IPS-18c (cell line): ENCODE measurements around the gene ETFB.

Source experiments
- H3K4me3 ChIP-seq: 2 replicates; pipeline ENCODE4 v1.7.0; 2013; ENCODE audit warnings: low read depth, mild to moderate bottlenecking, low read length, moderate library complexity; ENCODE audit not compliant: insufficient read depth
- H3K9me3 ChIP-seq: one replicate; pipeline ENCODE4 v1.6.1; 2013; ENCODE audit warnings: mild to moderate bottlenecking, low read length, moderate library complexity; ENCODE audit not compliant: control insufficient read depth, insufficient read depth

Gene ETFB

DNA sequence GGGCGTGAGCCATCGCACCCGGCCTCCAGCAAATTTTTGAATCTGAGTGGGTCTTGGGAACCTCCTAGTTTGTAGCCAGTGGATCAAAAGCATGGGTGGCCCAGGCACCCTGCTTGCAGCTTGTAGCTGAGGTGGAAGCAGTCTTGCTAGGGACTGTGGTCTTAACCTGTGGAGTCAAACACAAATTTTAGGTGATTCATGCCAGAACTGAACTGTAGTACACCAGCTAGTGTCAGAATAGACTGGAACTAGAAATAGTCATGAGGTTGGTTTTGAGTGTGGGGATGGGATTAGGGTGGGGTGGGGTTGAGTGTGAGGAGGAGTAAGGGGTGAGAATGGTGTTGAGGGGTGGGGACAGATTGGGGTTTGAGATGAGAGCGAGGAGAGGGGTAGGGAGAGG lies 15.8 kb upstream of the ETFB start:
- Histone ChIP-seq H3K9me3 (peaks cover 2% of the 10 kb centered on the region), H3K4me3 (no peak overlapping the region)

DNA sequence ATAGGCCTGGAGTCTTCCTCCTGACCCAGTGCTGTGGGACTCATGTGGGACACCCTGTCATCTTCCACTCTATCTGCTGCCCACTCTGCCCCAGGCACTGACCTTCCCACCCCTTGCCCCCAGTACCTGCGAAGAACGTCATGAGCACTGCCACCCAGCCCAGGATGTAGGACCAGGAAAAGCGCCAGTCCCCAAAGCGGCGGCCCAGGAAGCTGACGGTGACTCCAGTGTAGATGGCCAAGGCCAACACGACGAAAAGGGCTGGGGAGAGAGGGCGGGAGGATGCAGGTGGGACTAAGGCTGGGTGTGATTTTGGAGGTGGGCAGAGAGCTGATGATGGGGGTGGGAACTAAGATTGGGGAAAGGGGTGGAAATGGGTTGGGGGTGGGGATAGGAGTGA lies 14.2 kb upstream of the ETFB start:
- no peak overlapping the region for H3K4me3 ChIP-seq

DNA sequence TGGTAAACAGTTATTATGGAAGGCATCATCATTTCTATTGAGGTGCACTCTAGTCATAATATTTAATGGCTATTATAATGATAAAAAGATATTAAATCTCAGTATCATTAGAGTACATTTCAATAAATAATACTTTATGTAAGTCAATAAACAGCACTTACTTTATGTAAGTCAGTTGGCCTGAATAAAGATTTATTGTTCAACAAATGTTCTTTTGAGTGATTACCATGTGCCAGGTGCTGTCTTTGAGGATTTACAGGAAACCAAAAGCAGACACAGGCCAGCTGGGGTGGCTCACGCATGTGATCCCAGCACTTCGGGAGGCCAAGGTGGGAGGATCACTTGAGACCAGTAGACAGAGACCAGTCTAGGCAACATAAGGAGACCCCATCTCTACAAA lies 11.2 kb upstream of the ETFB start:
- H3K9me3 ChIP-seq, result peaks cover 2% of the 10 kb centered on the region
- H3K4me3 ChIP-seq, result no peak overlapping the region

More for the DNA sequence above, 14.2 kb upstream of the ETFB start:
- peaks cover 2% of the 10 kb centered on the region for H3K9me3 ChIP-seq

DNA sequence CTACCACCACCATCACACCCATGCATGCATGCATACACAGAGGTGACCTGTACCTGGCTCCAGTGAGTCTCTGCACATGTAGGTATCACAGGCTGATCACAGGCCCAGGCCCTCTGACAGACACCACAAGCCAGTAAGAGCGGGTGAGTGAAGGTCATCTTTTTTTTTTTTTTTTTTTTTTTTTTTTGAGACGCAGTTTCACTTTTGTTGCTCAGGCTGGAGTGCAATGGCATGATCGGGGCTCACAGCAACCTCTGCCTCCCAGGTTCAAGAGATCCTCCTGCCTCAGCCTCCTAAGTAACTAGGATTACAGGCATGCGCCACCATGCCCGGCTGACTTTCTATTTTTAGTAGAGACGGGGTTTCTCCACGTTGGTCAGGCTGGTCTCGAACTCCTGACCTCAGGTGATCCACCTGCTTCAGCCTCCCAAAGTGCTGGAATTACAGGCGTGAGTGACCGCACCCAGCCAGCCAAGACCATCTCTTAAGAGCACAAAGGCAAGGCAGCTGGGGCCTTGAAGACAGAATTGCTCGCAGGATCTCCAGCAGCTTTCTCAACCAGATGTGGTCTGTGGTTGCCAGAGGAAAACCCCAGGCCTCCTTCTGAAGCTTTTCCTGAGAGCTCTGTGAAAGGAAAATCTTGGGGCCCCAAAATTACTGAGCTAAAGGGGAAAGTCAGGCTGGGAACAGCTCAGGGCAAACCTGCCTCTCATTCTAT lies 9.5 kb upstream of the ETFB start:
- no peaks in the 10 kb centered on the region for H3K9me3 ChIP-seq
- no peak overlapping the region for H3K4me3 ChIP-seq

DNA sequence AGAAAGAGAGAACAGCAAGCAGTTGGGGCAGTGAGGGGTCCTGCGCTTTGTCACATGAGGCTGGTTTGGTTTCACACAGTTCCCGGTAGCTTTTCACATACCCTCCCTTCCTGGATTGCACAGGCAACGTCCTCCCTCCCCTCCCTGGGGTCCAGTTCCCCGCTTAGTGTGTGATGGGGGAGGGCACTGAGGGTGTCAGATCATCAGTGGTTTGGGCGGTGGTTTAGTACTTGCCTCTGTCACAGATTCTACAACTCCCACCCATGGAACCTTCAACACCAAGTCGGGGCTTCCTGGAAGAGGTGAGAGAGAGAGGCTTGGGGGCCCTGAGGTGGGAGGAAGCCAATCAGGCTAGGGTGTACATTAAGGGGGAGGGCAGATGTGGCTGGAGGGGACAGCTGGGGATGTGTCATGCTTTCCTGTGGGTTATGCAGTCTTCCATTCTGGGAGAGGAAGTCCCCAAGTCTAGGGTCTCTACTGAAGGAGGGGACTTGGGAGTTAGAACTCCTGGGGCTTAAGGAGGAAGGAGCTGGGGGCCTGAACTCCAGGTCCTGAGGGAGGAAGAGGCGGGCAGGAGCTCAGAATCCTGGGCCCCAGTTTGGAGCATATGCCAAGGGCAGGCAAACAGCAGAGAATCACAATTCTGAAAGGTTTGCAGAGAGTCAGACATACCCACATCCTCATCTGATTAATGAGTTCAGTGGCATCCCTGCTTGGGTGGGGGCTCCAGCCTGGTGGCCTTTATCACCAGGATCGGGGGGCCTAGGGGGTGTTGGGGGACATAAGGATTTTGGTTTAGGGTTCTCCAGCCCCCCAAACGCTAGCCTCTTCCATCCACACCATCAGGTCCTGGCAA lies 6.7 kb upstream of the ETFB start, which contains the start of gene NKG7:
Gene NKG7 (minus strand): TSS at position 6 of the 856 bp plus-strand sequence. CDS start 119 bp downstream, outside the sequence.
- Histone ChIP-seq H3K4me3 (no peak within 1 kb of the TSS), H3K9me3 (no peaks in the 10 kb centered on the region)

DNA sequence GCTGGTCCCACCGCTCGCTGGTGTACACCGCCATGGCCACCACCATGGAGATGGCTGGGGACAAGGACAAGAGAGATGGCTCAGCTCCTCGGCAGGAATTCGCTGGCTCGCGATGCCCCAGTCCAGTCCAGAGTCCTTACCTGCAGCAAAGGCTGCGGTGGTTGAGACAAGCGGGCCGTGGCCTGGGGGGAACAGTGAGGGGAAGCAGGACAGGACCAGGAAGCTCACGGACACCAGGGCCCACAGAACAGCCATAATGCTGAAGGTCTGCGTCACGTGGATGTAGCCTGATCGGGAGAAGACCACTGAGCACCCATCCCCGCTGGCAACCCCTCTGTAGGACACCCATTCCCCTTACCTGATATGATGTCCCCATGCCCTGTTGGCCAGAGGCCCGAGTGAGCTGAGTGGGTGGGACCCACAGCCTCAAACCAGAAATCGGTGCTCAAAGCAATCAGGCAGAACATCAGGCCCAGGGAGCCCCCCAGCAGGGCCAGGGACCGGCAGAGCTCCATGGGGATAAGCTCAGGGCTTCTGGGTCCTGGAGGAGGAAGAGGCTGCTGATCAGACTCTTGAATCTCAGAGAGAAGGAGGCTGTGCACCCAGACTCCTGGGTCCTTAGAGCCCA lies 5.9 kb upstream of the ETFB start:
- H3K4me3 ChIP-seq, result no peak overlapping the region
- H3K9me3 ChIP-seq, result no peaks in the 10 kb centered on the region

DNA sequence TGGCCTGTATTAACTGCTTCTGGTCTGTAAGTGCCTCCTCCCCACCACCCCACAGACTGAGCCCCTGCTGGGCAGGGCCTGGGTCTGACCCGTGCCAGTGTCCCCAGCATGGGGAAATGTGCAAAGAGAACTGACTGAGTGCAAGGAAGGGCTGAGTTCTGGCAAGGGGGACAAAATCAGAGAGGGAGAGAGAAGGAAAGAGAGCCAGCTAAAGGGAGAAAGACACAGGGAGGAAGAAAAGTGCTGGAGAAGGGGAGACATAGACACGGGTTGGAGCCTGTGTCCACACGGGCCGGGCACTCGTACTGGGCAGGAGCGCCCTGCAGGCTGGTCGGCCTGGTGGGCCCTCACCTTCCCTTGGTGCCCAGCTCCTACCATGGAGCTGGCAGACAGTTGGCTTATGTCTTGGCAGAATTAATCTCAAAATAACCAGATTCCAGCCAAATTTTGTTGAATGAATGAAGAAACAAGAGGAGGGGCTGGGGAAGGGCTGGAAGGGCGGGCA lies 5.0 kb upstream of the ETFB start:
- Histone ChIP-seq H3K4me3 (no peak overlapping the region), H3K9me3 (no peaks in the 10 kb centered on the region)

DNA sequence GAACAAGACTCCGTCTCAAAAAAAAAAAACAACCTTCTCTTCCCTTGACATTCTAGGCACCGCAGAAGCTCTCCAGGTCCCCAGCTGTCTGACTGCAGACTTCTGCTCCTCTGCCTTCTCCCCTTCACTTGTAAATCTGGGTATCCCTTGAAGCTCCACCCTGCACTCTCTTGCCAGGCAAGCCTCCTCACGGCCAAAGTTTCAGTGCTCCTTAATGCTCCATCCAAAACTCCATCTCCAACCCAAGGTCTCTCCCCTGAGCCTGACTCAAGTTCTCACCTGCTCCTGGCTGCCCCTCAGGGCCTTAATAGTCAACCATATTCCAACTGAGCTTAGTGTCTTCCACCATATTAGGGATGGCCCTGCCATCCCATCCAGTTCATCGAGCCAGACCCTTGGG lies 4.0 kb upstream of the ETFB start:
- Histone ChIP-seq H3K4me3 (no peak overlapping the region), H3K9me3 (no peaks in the 10 kb centered on the region)

DNA sequence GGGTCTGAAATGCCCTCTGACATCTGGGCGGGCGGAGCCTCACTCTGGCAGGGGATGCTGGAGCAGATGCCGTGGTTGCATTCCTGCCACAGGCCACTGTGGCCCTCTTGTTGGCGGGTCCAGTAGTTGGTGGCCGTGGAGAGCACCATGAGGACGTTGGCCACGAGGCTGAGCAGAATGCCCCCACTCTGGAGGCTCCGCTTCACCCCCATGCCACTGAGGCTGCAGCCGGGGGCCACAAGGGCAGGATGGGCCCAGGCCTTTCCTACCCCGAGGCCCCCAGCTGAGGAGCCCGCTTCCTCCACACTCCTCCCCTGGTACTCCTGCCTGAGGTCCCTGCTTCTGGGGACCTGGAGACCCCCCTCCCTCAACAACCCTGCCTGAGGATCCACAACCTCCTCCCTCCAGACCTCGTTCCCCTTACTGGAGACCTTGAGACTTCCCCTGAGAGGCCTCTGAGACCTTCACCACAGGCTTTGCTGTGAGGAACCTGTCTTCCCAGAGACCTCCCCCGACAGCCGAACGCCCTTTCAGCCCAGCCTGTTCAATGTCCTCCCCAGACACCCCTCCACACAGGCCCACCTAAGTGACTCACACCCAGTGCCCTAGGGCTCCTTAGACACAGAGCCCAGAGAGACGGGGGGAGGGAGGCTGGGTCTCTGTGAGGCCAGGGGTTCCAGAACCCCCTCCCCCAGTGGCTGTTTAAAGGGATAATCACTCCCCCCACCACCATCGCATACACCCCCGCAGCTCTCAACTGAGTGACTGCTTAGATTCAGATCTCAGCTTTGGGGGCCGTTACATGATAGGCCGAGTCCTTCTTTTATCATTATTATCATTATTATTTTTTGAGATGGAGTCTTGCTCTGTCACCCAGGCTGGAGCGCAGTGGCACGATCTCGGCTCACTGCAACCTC lies 2.4 kb upstream of the ETFB start, which contains the start of gene CLDND2:
Gene CLDND2 (minus strand): TSS at position 638 of the 917 bp plus-strand sequence. CDS start 426 bp downstream, at position 212.
- H3K9me3 ChIP-seq, result no peaks in the 10 kb centered on the region
- H3K4me3 ChIP-seq, result peak within 1 kb of the TSS; percentile 85

DNA sequence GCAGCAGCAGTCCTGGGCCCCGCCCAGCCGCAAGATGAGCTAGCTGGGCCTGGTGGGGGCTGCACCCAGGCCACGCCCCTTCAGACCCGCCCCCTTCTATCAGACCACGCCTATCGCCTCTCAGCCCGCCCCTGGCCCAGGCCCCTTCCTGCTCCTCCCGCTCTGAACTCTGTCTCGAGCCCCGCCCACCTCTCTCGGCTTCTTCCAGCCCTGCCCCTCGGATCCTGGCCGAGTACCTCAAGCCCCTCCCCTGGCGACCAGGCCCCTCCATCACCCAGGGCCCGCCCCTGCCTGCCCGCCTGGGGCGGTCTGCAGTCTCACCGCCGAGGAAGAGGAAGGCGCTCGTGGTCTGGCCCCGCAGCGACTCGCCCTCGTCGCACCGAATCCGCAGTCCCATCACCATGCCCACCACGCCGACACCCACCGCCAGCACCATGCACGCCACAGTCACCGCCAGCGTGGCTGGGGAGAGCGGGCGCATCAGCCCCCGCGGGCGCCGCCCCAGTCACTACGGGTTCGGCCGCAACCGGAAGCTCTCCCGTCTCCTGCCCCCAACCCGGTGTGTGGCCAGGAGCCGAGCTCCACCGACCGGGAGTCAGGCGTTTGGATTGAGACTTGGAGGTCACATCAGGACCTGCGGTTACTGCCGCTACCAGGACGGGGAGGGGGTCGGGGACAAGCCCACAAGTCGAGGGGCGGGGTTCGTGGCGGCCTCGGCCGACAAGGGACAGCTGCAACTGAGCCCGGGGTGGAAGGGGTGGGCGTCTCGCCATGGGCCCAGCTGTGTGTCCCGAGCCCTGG lies 1.6 kb upstream of the ETFB start:
- Histone ChIP-seq H3K9me3 (no peaks in the 10 kb centered on the region), H3K4me3 (peak overlapping the region; percentile 85)

DNA sequence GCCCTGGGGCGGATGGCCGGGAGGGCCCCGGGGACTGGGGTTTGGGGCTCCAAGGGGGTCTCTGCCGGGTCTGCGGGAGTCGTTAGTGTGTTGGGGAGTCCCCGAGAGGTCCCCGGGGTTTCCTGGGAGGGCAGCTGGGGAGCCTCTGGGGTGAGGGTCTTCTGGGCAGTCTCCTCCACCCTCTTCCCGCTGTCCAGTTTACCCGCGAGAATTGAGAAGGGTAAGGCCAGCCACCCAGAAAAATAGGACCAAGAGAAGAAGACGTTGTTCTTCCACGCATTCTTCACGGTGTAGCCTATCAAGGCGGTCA lies 1.0 kb upstream of the ETFB start:
- H3K9me3 ChIP-seq, result no peaks in the 10 kb centered on the region
- peak overlapping the region; percentile 85 for H3K4me3 ChIP-seq

DNA sequence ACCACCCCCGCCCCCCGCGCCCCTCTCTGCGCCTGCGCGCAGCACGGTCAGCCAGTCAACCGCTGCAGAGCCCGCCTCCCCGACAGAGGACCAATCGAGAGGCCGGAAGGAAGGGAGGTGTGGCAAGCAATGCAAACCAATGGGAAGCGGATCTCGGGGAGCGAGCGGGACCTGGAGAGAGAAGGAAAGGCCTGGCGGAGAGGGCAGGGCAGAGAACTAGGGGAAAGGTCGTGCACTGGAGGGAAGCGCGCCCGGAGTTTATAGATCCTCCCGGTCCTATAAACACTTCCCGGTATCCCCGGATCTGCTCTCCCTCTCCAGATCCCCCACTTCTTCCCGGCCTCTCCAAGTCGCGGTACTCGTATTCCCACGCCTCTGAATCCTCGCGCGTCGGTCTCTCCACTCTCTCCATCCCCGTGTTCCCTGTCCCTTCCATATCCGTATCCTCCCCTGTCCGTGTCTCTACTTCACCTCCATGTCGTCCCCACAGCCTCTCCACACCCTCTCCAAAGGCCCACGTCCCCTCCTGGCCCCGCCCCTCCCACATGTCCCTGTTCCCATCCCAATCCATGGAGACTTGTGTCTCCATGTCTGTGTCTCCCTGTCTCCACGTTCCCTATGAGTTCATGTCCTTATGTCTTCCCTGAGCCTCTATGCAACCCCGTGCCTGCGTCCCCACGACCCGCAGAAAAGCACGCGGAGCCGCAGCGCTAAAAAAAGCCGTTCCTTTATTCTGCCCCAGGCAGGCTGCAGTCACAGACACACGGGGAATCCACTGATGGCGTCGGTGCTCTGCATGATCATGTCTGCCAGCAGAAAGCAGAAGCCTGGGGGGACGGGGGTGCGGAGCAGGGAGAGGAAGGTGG lies 434 bp upstream of the ETFB start:
- H3K4me3 ChIP-seq, result peak overlapping the region; percentile 85

DNA sequence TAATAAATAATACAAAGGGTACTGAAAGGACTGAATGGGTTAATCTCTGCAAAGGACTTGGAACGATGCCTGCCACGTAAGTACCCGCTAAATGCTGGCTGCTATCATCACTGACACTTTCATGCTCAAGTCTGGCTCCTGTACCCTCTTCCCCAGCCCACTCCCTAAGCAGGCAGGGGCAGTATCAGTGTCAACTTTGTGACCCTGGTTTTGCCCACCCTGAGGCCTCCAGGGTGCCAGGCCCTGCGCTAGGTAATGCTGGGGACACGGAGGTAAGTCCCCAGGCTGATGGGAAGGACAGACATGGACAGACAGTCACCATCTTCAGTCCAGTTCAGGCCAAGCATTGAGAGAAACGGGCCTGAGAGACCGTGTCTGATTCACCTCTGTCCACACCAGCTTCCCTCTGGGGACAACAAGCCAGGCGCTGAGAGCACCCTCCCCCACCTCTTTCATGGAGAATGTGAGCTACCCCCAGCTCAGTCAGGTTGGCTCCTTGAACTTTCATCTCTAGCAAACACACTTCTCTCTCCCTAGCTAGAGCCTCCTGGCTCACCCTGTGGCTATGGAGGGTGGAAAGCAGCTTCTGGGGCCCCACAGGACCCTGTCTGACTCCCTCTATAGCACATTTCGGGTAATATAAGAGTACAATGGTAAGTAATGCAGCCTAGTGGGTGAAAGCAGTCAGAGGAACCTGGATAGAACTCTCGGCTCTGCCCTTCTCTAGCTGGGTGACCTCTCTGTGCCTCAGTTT lies 800 bp downstream of the ETFB start:
- Histone ChIP-seq H3K4me3 (peak overlapping the region; percentile 71), H3K9me3 (no peaks in the 10 kb centered on the region)

More for the DNA sequence above, 434 bp upstream of the ETFB start:
- H3K9me3 ChIP-seq, result no peaks in the 10 kb centered on the region

DNA sequence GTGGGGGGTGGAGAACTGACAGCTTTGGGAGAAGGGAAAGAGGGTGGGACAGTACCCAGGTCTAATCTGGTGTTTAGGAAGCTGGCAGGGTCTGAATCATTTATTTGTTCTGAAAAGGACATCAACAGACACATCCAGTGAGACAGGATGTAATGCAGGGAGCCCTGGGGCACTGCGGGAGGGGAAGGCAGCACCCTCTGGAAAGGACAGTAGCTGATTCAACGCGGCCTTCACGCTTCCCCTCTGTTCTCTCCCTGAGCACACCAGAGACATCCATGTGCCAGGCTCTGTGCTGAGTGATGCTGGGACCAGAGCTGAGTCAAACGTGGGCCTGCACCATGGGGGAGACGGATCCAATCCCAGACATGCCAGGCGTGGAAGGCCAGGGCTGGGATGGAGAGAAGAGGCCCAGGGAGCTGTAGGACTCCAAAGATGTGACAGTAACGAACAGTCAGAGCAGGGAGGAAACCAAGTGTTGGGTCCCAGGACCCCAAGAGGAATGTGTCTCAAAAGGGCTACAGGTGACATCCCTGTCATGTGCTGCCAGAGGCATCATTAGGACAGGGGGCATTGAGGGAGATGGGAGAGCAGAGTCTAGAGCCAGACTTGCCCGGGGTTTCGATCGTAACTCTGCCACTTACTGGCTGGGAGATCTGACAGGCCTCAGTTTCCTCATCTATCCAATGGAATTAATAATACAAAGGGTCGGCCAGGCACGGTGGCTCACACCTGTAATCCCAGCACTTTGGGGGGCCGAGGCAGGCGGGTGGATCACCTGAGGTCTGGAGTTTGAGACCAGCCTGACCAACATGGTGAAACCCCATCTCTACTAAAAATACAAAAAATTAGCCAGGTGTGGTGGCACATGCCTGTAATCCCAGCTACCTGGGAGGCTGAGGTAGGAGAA lies 1.7 kb downstream of the ETFB start:
- Histone ChIP-seq H3K9me3 (no peaks in the 10 kb centered on the region), H3K4me3 (no peak overlapping the region)
